NCI-H187 (cell line): ENCODE data around the gene MAP3K15.
"Not testable (repeated sequence)": the region's sequence is repeated elsewhere in the genome, so short reads cannot be mapped to it uniquely, and the experiment has no call there.

Source experiments
- DNase-seq, 2 experiments: peaks; one replicate each; lab custom pipeline; 2025; lab: John Stamatoyannopoulos, UW

The MAP3K15 gene

DNA sequence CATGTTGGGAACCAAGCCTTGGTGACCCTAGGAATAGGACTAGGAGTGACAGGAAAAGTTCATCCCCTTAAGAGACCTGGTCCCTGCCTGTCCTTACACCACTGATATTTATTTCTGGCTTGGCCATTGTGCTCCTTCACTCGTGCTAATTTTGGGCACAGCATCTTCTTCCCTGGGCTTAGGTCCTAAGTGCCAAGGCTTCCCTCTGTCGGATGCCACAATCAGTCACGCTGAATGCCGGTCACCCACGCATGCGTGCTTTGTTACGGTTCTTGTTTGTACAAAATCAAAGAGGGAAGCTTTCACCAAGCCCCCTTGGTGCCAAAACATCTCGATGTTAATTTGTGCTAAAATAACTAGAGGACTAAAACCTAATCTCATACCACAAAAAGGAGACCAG lies 17.4 kb upstream of the MAP3K15 start:
- DNase-seq: no peak

DNA sequence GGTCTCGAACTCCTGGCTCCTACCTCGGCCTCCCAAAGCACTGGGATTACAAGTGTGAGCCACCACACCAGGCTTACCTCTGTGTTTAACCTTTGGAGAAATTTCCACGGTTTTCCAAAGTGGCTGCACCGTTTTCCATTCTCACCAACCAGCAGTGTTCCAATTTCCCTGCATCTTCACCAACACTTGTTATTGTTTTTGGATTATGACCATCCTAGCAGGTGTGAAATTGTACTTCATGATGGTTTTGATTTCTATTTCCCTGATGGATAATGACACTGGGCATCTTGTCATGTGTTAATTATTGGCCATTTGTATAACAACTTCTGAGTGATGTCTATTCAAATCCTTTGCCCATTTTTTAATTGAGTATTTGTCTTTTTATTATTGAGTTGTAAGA lies 2.7 kb upstream of the MAP3K15 start:
- no peak for DNase-seq

DNA sequence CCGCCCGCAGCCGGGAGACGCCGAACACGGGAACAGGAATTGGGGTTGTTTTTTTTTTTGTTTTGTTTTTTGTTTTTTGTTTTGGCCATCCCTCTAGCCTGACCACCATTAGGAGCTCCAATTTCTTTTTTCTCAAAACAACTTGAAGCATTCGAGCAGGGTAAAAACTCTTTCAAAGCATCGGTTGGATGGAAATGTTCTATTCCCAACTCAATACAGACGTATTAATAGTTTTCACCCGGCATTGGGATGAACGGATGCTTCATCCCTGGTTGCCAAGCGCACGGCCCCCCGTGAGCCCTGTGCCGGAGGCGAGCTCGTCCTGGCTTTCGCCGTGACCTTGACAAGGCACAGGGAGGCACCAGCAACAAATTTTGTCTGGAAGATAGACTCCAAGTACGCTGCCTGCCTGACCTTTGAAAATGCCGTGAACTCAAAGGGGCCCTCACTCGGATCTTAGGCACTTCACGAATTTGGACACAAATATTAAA lies 352 bp upstream of the MAP3K15 start:
- DNase-seq: no peak

DNA sequence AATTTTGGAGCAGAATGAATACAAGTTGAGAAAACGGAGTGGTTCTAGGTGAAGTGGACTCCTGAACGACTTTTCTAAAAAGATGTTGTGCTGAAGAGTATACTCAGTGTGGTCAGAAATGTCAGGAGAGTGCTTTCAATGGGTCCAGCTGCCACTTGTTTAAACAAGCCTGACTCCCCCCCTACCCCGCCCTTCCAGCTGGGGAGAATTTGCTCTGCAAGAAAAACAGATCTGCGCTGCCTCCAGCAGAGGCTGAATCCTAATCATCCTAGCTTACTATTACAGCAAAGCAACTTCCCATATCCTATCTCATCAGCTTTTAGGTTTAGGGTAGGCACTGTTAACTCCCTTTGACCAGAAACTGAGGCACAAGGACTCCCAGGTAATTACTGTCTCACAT lies 1.9 kb downstream of the MAP3K15 start:
- DNase-seq: peak; percentile 51 to 70

DNA sequence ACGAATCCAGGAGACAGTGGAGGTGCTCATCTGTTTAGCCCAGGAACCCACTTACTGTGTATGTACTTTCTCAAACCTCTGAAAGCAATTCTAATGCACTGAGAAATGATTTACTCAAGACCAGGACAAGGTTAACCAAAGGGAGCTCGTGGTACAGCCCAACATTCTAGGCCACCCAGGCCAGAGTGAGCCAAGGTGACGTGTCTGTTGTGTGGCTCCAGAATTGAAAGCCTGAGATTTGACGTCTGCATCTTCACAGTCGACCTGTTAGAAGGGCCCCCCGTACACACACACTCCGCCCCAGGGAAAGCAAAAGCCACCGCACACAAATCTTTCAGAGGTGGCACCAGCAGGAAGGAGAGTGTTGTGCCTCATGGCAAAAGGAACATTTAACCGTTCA lies 2.3 kb downstream of the MAP3K15 start:
- no peak for DNase-seq

DNA sequence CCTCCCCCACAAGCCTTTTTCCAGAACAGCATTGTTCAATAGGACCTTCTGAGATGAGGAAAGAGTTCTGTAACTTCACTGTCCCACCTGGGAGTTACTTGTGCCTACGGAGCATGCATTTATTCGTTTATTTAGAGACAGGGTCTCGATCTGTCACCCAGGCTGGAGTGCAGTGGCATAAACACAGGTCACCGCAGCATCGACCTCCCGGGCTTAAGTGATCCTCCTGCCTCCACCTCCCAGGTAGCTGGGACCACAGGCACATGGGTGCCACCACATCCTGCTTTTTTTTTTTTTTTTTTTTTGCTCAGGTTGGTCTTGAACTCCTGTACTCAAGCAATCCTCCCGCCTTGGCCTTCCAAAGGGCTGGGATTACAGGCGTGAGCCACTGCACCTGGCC lies 2.9 kb downstream of the MAP3K15 start:
- DNase-seq: no peak

DNA sequence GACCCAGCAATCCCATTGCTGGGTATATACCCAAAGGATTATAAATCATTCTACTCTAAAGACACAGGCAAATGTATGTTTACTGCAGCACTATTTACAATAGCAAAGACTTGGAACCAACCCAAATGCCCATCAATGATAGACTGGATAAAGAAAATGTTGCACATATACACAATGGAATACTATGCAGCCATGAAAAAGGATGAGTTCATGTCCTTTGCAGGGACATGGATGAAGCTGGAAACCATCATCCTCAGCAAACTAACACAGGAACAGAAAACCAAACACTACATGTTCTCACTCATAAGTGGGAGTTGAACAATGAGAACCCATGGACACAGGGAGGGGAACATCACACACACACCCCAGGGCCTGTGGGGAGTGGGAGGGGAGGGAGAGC lies 3.5 kb downstream of the MAP3K15 start:
- DNase-seq: not testable (repeated sequence)

DNA sequence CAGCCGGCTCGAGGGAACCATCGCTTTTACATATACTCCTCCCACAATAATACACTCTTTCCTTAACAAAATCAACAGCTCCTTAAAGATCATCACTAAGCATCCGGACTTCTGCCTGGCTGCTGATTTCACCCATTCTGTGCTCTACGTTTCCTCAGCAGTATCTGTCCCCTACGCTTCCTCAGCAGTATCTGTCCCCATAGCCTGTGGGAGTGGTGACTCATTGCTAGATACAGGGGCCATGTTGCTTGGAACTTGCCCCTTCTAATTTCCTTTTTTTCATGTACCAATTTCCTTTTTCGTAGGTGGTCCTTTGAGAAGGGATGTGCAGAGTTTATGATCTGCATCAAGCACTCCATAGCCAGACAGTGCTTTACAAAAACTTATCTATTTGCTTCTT lies 18.6 kb downstream of the MAP3K15 start:
- no peak for DNase-seq

DNA sequence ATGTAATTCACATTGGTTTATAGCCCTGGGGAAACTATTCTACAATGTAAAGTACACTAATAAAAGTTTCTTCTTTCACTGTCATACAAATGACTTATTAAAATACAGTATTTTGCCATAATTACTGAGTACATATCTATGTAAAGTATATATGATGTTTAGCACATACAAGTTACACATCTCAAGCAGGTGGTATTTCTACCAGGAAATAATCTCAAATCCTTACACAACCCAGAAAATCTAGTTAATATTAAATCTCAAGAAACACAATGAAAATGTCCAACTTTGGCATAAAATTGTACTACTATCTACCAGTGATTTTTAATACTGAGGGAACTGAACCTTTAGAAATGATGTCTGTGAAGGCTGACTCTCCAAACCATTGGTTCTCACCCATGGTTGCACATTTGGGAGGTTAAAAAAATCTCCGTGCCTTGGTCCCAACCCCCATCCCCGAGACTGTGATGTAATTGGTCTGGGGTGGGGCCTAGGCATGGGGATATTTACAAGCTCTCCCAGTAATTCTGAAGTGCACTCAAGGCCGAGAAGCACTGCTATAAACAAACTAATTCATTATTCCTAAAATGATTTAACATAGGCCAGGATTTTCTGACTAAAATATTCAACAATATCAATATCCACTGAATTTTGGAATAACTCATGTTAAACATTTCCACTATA lies 27.6 kb downstream of the MAP3K15 start:
- no peak for DNase-seq

DNA sequence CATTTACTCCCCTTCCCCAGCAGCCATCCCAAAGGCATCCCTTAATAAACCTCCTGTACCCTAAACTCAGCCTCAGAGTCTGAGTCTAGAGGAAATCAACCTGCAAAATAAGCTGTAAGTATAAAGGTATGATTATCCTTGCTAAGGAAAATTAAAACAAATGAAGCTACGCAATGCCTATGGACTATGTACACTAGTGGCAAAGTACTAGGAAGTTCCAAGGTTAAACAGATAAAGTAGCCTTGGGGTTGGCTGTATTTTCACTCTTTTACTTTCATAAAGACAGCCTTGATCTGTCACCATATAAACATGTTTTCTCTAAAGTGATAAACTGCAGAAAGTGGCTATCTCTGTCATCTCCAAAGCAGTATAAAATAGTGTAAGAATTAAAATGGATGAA lies 35.9 kb downstream of the MAP3K15 start:
- no peak for DNase-seq

DNA sequence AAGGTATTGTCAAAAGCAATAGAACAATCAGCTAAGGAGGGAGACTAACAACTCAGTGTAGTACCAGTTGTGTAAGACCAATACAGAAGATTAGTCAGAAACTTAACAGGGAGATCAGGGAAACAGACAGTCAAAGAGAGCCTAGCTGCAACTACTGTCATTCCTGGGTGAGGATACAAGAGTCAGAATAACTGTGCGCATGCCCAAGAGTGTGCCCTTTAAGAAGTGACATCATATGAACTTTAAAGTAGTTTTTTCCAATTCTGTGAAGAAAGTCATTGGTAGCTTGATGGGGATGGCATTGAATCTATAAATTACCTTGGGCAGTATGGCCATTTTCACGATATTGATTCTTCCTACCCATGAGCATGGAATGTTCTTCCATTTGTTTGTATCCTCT lies 46.9 kb downstream of the MAP3K15 start:
- DNase-seq: not testable (repeated sequence)

DNA sequence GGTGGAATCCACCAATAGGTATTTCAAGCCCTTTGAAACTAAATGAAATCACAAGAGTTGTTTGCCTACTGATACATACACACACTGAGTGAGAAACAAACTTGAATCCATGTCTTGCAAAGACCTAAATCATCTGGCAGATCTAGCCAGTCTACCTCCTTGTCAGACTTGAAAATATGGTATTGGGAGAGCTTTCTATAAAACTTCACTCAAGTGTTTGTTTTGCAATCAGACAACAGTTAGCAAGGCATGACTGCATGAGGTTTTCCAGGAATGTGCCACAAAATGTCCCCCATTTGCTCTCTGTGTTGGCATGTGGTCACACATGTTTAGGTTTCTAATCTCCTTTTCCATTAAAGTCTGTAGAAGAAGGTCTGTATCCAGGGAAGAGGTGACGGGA lies 52.4 kb downstream of the MAP3K15 start:
- no peak for DNase-seq

DNA sequence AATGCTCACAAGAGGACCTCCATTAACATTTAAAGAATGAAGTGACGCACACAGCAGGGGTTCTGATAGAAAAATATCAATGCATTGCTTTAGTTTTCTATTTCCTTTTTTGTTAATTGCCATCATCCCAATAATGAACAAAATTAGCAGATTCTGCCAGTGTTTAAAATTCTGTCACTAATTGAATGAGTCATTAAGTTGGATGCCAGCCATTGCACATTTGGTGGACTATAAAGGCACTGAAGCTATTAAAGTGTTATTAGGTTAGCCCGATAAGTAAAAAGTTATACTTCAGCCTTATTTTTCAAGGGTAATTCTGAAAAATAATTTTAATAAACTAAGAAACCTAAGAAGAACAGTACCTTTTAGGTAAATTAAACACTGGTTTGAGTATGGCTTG lies 53.1 kb downstream of the MAP3K15 start:
- no peak for DNase-seq

DNA sequence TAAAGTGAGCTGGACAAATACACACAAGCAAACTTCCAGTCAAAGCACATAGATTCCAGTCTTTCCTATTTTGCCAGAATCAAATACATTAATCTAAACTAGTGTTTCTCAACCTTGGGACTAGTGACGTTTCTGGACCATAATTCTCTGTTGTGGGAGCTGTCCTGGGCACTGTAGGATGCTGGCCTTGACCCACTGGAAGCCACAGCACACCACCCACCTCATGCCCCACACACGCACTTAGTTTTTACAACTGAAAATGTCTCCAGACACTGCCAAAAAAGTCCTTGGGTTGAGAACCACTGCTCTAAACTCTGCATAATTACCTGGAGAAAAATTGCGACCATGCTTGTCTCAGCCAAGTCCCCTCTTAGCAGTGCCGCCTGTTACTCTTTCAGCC lies 57.6 kb downstream of the MAP3K15 start:
- no peak for DNase-seq

DNA sequence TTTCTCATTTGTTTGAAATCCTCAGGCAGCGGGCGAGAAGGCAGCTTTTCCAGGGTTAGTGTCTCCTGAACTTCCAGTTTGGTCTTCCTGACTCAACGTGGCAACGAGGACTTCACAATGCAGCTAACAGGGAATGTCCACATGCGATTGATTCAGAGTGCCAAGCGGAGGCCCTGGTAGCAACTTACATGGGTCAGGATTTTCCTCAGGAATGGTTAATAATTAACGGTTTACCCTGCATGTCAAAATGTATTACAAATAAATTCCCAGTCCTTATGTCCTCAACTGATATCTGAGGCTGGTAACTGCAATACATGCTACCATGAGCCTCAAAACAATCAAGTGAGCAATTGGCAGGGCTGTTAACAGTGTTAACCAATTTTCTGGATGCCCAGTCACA lies 67.2 kb downstream of the MAP3K15 start:
- no peak for DNase-seq

DNA sequence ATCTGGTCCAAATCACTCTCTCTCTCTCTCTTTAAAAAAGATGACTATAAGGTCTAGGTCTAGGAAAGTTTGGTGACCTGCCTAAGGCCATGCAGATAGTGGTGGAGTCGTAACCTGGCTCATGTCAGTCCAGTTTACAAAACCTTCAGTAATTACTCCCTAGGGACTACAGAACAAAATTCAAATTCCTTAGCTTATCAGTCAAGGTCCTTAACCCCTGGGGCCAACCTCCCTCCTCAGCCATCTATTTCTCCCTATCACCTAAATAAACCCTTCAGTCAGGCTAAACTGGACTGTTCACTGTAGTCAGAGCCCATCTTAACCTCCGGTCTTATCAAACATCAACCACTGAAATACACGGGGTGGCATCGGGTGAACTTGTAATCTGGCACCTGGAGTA lies 68.9 kb downstream of the MAP3K15 start:
- no peak for DNase-seq

DNA sequence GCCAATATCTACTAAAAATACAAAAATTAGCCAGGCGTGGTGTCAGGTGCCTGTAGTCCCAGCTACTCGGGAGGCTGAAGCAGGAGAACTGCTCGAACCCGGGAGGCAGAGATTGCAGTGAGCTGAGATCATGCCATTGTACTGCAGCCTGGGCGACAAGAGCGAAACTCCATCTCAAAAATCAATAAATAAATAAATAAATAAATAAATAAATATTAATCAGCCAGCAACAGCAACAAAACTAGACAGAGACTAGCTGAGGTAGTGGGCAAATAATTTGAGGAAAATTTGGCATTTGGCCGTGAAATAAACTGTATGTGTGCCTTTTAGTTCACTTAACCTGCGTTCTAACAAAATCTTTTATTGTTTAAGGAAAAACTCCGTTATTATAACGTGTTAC lies 69.5 kb downstream of the MAP3K15 start:
- not testable (repeated sequence) for DNase-seq

DNA sequence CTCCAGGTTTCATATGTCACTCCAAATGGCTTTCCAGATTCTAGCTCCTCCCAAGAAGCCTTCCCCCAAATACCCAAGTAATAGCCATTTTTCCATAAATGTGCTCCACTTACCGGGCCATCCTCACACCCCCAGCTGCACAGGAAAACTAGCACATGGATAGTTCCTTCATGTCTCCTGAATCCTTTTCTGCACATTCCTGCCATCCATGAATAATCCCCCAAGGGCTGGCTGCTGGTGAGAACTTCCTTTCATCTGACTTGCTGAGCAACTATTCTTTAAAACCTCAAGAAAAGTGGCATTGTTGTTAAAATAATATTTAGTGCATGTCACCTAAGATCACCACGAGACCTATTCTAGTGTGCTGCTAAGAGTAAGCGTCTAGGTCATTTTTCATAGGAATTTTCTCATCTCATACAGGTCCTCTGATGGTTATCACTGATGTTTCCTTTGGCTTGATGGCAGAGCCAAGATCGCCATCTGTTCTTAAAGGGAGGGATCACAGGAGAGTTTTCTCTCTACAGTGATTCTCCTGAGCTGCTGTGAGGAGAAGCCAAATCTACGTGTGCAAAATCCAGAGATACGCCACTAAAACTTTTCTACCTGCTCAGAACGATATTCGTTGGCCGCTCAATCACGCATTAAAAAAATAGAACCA lies 71.3 kb downstream of the MAP3K15 start:
- DNase-seq: no peak

DNA sequence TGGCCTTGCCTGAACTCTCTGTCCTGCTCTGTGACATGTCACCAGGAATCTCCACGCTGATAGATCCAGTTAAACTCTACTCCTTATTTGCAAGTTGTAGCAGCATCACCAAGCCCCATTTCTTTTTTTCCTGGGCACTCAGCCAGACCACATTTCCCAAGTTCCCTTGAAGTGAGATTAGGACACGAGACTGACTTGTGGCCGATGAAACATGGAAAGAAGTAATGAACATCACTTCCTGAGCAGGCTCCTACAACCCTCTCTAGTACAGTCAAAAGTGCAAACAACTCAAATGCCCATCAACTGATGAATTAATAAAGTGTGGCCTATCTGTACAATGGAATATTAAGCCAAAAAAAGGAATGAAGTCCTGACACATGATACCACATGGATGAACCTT lies 74.6 kb downstream of the MAP3K15 start:
- no peak for DNase-seq

DNA sequence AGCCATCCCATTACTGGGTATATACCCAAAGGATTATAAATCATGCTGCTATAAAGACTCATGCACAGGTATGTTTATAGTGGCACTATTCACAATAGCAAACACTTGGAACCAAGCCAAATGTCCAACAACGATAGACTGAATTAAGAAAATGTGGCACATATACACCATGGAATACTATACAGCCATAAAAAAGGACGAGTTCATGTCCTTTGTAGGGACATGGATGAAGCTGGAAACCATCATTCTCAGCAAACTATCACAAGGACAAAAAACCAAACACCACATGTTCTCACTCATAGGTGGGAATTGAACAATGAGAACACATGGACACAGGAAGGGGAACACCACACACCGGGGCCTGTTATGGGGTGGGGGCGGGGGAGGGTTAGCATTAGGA lies 92.6 kb downstream of the MAP3K15 start:
- not testable (repeated sequence) for DNase-seq

DNA sequence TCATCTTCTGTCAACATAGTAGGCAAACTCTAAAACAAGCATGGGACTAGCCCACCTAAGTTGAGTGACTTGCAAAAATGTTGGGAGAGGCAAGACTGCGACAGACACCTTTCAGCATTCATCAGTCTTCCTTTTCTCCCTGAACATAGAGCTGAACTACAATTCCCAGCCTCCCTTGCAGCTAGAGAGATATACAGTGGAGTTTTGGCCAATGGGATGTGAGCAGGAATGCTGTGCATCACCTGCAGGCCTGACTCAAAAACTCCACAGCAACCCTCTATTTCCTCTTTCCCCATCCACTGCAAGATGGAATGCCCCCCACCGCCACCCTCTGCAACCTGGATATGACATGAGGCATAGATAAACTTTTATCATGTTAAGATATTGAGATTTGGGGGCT lies 105.0 kb downstream of the MAP3K15 start:
- DNase-seq: no peak

DNA sequence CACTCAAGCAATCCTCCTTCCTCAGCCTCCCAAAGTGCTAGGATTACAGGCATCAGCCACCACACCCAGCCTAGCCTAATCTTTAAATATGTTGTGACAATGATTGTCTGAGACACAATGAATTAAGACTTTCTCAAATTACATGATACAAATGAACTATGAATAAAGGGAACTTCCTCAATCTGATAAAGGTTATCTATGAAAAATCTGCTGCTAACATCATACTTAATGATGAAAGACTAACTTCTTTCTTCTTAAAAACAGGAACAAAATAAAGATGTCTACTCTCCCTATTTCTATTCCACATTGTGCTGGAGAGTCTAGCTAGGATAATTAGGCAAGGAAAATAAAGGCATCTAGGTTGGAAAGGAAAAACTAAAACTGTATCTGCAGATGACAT lies 111.6 kb downstream of the MAP3K15 start:
- no peak for DNase-seq

DNA sequence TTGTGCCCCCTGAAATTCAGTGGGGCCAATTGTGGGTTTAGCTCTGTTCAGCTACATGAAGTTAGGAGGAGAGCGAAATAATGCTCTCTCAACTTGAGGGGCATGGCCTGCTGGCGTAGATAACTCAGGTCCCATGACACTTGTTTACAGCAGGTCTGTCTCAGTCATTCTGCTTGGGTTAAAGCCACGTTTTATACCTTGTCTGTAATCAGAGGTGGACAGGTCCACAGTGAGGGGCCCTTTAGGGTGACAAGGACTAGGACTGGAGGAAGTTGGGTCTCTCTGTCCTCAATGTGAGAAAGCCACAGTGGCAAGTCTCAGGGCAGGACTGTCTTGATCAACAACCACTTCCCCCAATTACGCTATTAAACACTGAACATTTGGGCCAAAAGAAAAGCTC lies 122.6 kb downstream of the MAP3K15 start:
- no peak for DNase-seq

DNA sequence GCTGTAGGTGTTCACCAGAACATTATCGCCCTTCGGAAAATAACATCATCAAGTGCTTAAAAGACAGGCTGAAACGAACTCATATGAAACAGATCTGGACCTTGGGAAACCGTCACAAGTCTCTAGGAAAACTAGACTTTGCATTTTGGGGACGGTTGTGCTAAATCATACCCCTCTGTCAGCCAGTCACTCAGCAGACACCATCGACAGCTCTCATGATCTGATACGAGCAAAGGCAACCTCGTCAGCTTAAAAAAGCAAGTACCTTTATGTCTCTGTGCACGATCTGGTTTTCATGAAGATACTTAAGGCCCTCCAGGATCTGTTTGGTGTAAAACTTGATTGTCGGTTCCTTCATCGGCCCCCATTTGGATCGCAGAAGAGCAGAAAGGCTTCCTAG lies 123.2 kb downstream of the MAP3K15 start:
- no peak for DNase-seq
